RWPE1 (cell line): ENCODE measurements around the gene FAR2.

ENCODE experiments used
- CTCF ChIA-PET: fragments of 350-600 bp; sonication (Branson Sonifier 250); formaldehyde crosslinking; extraction: SDS; loops from one replicate; lab custom pipeline; 2021; lab: Yijun Ruan, JAX
- POLR2A ChIA-PET: fragments of 400-600 bp; formaldehyde crosslinking; extraction: SDS; loops from one replicate; lab custom pipeline; 2020; ENCODE audit warnings: antibody characterized with exemption; ENCODE audit not compliant: low non-redundant PET; lab: Yijun Ruan, JAX
- DNase-seq: peaks from one replicate; pipeline ENCODE4 v3.0.0; 2012; ENCODE audit warnings: low spot score
- H3K27ac ChIP-seq: fragments of 450-650 bp; 2 replicates; pipeline ENCODE4 v1.5.1; 2017
- CTCF ChIP-seq: fragments of 450-650 bp; conservative IDR thresholded peaks from 2 replicates; pipeline ENCODE4 v1.5.1; 2017; ENCODE audit warnings: low read depth, mild to moderate bottlenecking

FAR2 gene

GRCh38 chr12:29229158-29229505 lies 80.1 kb downstream of the FAR2 start:
- H3K27ac ChIP-seq = no peak overlapping the region
- DNase-seq = no peak
- ChIA-PET CTCF (interaction anchor here (1.4 kb wide), 1 partner anchor 10 kb away, joined by 3 read pairs; no protein-coding TSS in a partner anchor), POLR2A (no interaction called here)
- no peak for TF ChIP-seq CTCF

GRCh38 chr12:29229937-29230336 lies 80.9 kb downstream of the FAR2 start:
- no peak overlapping the region for H3K27ac ChIP-seq
- POLR2A ChIA-PET = no interaction called here
- DNase-seq = no peak
- TF ChIP-seq CTCF = no peak
- CTCF ChIA-PET = interaction anchor here (1.4 kb wide), 1 partner anchor 9 kb away, joined by 3 read pairs; no protein-coding TSS in a partner anchor

GRCh38 chr12:29230800-29231560 lies 81.9 kb downstream of the FAR2 start:
- H3K27ac ChIP-seq = no peak overlapping the region
- POLR2A ChIA-PET = no interaction called here
- CTCF ChIA-PET = no interaction called here
- no peak for TF ChIP-seq CTCF
- no peak for DNase-seq

GRCh38 chr12:29232086-29232485 lies 83.0 kb downstream of the FAR2 start:
- no peak for TF ChIP-seq CTCF
- H3K27ac ChIP-seq = no peak overlapping the region
- DNase-seq = no peak
- CTCF ChIA-PET = interaction anchor here (0.8 kb wide), 1 partner anchor 158 kb away, joined by 3 read pairs; no protein-coding TSS in a partner anchor
- POLR2A ChIA-PET = no interaction called here

GRCh38 chr12:29234552-29234951 lies 85.5 kb downstream of the FAR2 start:
- CTCF ChIA-PET = no interaction called here
- H3K27ac ChIP-seq = no peak overlapping the region
- DNase-seq = no peak
- no peak for TF ChIP-seq CTCF
- POLR2A ChIA-PET = no interaction called here

GRCh38 chr12:29234965-29235626 lies 86.0 kb downstream of the FAR2 start:
- no peak overlapping the region for H3K27ac ChIP-seq
- TF ChIP-seq CTCF = no peak
- POLR2A ChIA-PET = no interaction called here
- DNase-seq = peak; percentile 13
- CTCF ChIA-PET = no interaction called here
